ENCODE measurements around the gene SPATA6. TPM values are rescaled to one million over a fixed set of nuclear protein-coding genes. Genes with fewer than 3 reads are reported as not detected.

The SPATA6 gene
- total and polyA plus RNA-seq, 9 donors = 7.9 to 48.3 (median 35.6) TPM

DNA sequence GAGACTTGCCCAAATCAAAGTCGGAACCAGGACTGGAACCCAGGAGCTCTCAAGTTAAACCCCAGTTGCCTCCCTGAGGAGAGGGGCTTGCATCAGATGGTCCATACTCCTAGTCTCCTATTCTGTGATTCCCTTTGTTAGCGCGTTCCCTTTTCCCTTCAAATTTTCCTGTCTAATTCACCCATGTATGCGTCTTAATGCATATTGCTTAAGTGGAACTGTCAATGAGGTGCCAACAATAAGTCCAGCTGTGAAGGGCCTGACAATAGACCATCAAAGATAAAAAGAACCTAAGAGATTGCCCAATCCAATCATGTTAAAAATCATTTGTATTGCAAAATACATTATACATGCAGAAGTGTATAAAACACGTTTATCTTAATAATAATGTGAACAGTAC, 634 bp upstream of the SPATA6 start:
- TF ChIP-seq, protein P1, sequence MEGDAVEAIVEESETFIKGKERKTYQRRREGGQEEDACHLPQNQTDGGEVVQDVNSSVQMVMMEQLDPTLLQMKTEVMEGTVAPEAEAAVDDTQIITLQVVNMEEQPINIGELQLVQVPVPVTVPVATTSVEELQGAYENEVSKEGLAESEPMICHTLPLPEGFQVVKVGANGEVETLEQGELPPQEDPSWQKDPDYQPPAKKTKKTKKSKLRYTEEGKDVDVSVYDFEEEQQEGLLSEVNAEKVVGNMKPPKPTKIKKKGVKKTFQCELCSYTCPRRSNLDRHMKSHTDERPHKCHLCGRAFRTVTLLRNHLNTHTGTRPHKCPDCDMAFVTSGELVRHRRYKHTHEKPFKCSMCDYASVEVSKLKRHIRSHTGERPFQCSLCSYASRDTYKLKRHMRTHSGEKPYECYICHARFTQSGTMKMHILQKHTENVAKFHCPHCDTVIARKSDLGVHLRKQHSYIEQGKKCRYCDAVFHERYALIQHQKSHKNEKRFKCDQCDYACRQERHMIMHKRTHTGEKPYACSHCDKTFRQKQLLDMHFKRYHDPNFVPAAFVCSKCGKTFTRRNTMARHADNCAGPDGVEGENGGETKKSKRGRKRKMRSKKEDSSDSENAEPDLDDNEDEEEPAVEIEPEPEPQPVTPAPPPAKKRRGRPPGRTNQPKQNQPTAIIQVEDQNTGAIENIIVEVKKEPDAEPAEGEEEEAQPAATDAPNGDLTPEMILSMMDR (IDR thresholded peaks at IDR 0.05) = no peak
- TF ChIP-seq EP300 (IDR thresholded peaks at IDR 0.05) (no peak), POLR2A (IDR thresholded peaks at IDR 0.05) (no peak)
- 29 to 37% (median 32%) methylated on average over 5 of the region's 5 CpGs for WGBS, 3 donors
- no peak for DNase-seq
- H3K27ac ChIP-seq = peak overlapping the region; percentile 64 to 91
- no peaks in the 10 kb centered on the region for H3K36me3 ChIP-seq
- no peaks in the 10 kb centered on the region for H3K27me3 ChIP-seq
- no peaks in the 10 kb centered on the region for H3K9me3 ChIP-seq
- H3K4me1 ChIP-seq (ENCODE audit: insufficient read depth) = no peaks in the 10 kb centered on the region
- intact Hi-C loops (cut with DNase I) = loop anchor here in 1 of 4 donors (10.0 kb wide), 1 partner anchor 302 kb away; the partner anchor contains the start of gene BEND5
- peak overlapping the region; percentile 79 for H3K4me3 ChIP-seq

DNA sequence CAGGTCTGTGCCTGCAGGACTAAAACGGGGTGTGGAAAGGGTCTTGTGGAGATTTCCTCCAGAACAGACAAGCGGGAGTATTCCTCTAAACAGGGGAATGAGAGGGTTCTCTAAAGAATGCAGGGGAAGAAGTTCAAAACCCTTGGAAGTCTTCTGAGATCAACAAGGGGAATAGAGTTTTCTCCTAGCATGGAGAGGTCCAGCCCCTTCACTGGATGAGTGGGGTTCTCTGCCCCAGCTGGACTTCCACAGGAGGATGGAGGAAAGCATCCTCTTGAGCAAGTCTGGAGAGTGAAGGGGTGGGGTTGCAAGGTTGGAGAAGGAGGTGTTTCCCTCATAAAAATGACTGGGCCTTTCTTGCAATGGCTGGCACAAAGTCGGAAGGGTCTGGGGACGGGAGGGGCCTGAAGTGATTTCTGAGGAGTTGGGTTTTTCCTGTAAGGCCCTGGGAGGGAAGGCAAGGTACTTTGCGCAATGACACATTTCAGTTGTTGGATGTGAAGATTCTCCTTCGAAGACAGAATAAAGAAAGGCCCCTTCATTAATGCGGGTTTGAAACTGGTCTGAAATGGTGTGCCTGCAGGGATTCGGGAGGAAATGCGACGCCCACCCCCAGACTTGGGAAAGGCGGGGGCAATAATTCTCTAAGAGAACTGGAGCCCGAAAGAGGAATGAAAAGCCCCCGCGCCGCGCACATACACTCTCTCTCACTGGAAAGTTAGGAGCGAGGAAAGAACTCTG, 884 bp downstream of the SPATA6 start:
- intact Hi-C loops (cut with DNase I) = loop anchor here in 1 of 4 donors (10.0 kb wide), 1 partner anchor 304 kb away; the partner anchor contains the start of gene BEND5
- no peaks in the 10 kb centered on the region for H3K9me3 ChIP-seq
- no peaks in the 10 kb centered on the region for H3K27me3 ChIP-seq
- 9 to 11% (median 9%) methylated on average over 17 of the region's 17 CpGs for WGBS, 3 donors
- no peaks in the 10 kb centered on the region for H3K4me1 ChIP-seq (ENCODE audit: insufficient read depth)
- H3K4me3 ChIP-seq = peak overlapping the region; percentile 79
- TF ChIP-seq EP300 (IDR thresholded peaks at IDR 0.05) (no peak), POLR2A (IDR thresholded peaks at IDR 0.05) (no peak)
- TF ChIP-seq, protein P1 (IDR thresholded peaks at IDR 0.05) = no peak
- DNase-seq = peak in 2 of 5 donors; percentile 24 to 25
- H3K36me3 ChIP-seq = no peaks in the 10 kb centered on the region
- H3K27ac ChIP-seq = peak overlapping the region; percentile 90 to 91

DNA sequence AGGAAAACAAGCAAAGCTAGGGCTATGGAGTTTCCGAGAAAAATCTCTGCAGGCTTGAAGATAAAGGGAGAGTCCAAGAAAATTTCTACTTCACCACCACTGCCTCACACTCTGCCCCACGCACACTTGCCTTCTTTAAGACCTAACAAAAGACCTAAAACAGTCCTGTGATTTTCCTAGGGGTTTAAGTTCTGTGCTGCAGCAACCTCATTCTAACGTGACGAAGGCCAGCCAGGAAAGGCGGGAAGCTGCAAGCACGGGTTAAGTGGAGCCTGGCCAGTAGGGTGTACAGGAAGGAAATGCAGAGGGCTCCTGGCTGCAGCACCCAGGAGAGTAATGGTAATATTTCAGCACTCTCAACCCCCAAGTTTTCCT, 1.5 kb downstream of the SPATA6 start:
- peak overlapping the region in 1 of 2 donors; percentile 91 for H3K27ac ChIP-seq
- H3K27me3 ChIP-seq = no peaks in the 10 kb centered on the region
- peak; percentile 34 to 54 (median 44) for DNase-seq
- no peak for TF ChIP-seq EP300 (IDR thresholded peaks at IDR 0.05)
- TF ChIP-seq, protein P1 (IDR thresholded peaks at IDR 0.05) = no peak
- TF ChIP-seq POLR2A (IDR thresholded peaks at IDR 0.05) = no peak
- WGBS, 3 donors = 4 to 7% (median 5%) methylated on average over 6 of the region's 6 CpGs
- no peaks in the 10 kb centered on the region for H3K9me3 ChIP-seq
- no peaks in the 10 kb centered on the region for H3K36me3 ChIP-seq
- intact Hi-C loops (cut with DNase I) = loop anchor here in 1 of 4 donors (10.0 kb wide), 1 partner anchor 304 kb away; the partner anchor contains the start of gene BEND5
- no peaks in the 10 kb centered on the region for H3K4me1 ChIP-seq (ENCODE audit: insufficient read depth)
- peak overlapping the region; percentile 79 for H3K4me3 ChIP-seq

DNA sequence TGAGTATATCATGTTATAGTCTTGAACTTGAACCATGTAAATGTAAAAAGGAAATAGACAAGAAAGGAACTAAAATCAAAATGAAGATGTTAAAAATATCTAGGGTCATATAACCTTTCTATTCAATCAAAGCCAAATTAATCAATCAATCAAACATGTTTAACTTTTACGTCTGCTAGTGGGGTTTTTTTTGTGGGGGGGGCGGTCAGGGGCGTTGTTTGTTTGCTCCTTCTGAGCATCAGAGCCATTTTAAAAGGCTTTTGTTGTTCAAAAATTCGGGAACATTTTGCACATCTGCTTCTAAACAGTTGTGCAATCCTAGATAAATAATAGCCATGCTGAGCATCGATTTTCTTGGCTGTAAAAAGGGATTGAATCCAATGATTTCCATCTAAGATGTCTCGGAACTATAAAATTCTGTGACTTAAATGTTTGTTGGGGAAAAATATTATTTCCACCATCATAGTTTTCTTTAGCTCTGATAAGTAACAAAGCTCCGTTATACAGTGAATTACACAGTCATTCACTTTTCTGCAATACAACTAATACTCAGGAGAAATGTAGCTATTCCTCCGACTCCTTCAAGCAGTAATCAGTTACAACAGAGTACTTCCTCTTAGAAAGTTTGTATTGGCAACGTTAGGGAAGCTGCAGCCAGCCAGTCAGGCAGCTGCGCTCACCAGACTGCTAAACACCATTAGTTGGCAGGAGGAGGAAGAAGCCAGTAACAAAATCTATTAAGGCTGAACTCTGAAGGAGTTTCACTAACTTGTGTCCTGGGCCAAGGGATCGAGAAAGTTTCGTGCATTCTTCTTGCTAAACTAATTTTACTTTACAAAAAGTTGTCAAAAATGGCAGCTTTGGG, 2.2 kb downstream of the SPATA6 start:
- 2 to 4% (median 4%) methylated on average over 12 of the region's 12 CpGs for WGBS, 3 donors

More for the DNA sequence above, 2.2 kb downstream of the SPATA6 start:
- DNase-seq = peak; percentile 33 to 66 (median 41)
- H3K27ac ChIP-seq = peak overlapping the region in 1 of 2 donors; percentile 91
- H3K4me3 ChIP-seq = peak overlapping the region; percentile 79
- TF ChIP-seq EP300 (IDR thresholded peaks at IDR 0.05) (no peak), POLR2A (IDR thresholded peaks at IDR 0.05) (no peak)
- TF ChIP-seq, protein P1 (IDR thresholded peaks at IDR 0.05) = no peak
- intact Hi-C loops (cut with DNase I) = loop anchor here in 1 of 4 donors (10.0 kb wide), 1 partner anchor 305 kb away; the partner anchor contains the start of gene BEND5
- no peaks in the 10 kb centered on the region for H3K4me1 ChIP-seq (ENCODE audit: insufficient read depth)
- no peaks in the 10 kb centered on the region for H3K9me3 ChIP-seq
- H3K36me3 ChIP-seq = no peaks in the 10 kb centered on the region
- no peaks in the 10 kb centered on the region for H3K27me3 ChIP-seq
